ENCODE results near the gene HDAC4. TPM values are rescaled to one million over a fixed set of nuclear protein-coding genes. Genes with fewer than 3 reads are reported as not detected.

The HDAC4 gene
- total and polyA plus RNA-seq, 9 of the 15 experiments (the other 6 are each of a cell fraction or from before 2014, with no cell fraction given) = 0.11 to 20.2 (median 4.0) TPM

DNA sequence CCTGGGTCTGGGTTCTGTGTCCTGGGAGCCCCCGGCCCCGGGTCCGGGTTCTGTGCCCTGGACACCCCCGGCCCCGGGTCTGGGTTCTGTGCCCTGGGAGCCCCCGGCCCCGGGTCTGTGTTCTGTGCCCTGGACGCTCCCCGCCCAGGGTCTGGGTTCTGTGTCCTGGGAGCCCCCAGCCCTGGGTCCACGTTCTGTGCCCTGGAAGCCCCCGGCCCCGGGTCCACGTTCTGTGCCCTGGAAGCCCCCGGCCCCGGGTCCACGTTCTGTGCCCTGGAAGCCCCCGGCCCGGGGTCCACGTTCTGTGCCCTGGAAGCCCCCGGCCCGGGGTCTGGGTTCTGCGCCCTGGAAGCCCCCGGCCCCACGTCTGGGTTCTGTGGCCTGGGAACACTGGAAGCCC lies 299.0 kb downstream of the HDAC4 start:
- FAIRE-seq = no peak
- no peaks in the 10 kb centered on the region for H3K4me1 ChIP-seq (replicated peaks in 1 of 2; ENCODE audit: control insufficient read depth in 2 of 2, insufficient read depth in 2 of 2, low read length in 2 of 2)
- in situ Hi-C loops (cut with MboI) = no loop called here
- no peak overlapping the region for H3K4me2 ChIP-seq (ENCODE audit: insufficient read depth, low read length)
- H3K36me3 ChIP-seq (ENCODE audit: control insufficient read depth, insufficient read depth, low read length) = no peaks in the 10 kb centered on the region
- ChIA-PET POLR2A (interaction anchor here (0.6 kb wide), 1 partner anchor 36 kb away, joined by 3 read pairs; no protein-coding TSS in a partner anchor), CTCF (ENCODE audit: low intra/inter-chr PET ratio) (no interaction called here)
- H3K79me2 ChIP-seq (ENCODE audit: control insufficient read depth, insufficient read depth, low read length) = no peaks in the 10 kb centered on the region
- no peak overlapping the region for H3K27ac ChIP-seq (ENCODE audit: extremely low read depth, low read depth, low read length)
- no peaks in the 10 kb centered on the region for H3K27me3 ChIP-seq (ENCODE audit: control insufficient read depth in 2 of 2, insufficient read depth in 2 of 2, low read length in 2 of 2)
- intact Hi-C loops (cut with micrococcal nuclease) = no loop called here
- H2AFZ ChIP-seq (ENCODE audit: low read depth, low read length) = no peak overlapping the region
- no peaks in the 10 kb centered on the region for H4K20me1 ChIP-seq (replicated peaks; ENCODE audit: control insufficient read depth, insufficient read depth, low read length)
- H3K9me1 ChIP-seq (ENCODE audit: control insufficient read depth, insufficient read depth, low read length) = no peaks in the 10 kb centered on the region
- ATAC-seq = no peak
- H3K4me3 ChIP-seq = no peak overlapping the region
- TF ChIP-seq MXI1 (IDR thresholded peaks at IDR 0.05; ENCODE audit: low read depth, low read length) (no peak), FOXJ3 (CRISPR knock-in tag; IDR thresholded peaks at IDR 0.05) (no peak), ZNF197 (CRISPR knock-in tag; IDR thresholded peaks at IDR 0.05; ENCODE audit: low read depth) (no peak), RCOR1 (IDR thresholded peaks at IDR 0.05; ENCODE audit: borderline replicate concordance in 1 of 2, low read depth in 2 of 2, low read length in 2 of 2) (no peak), KDM5B (IDR thresholded peaks at IDR 0.05; ENCODE audit: insufficient replicate concordance, low read depth, low read length) (no peak)
- BruUV-seq (replicated peaks) = no TSS peak
- WGBS (ENCODE audit: insufficient coverage, low coverage, missing lambda C conversion rate) = 80% methylated on average over 1 of the region's 24 CpGs
- H3K9ac ChIP-seq (ENCODE audit: insufficient read depth in 1 of 2, low read depth in 2 of 2, low read length in 2 of 2) = no peak overlapping the region
- H3K9me3 ChIP-seq (replicated peaks; ENCODE audit: control insufficient read depth, insufficient read depth, low read depth, low read length) = no peaks in the 10 kb centered on the region
- no peak for DNase-seq (ENCODE audit: extremely low read depth in 1 of 4, low spot score in 3 of 4)

DNA sequence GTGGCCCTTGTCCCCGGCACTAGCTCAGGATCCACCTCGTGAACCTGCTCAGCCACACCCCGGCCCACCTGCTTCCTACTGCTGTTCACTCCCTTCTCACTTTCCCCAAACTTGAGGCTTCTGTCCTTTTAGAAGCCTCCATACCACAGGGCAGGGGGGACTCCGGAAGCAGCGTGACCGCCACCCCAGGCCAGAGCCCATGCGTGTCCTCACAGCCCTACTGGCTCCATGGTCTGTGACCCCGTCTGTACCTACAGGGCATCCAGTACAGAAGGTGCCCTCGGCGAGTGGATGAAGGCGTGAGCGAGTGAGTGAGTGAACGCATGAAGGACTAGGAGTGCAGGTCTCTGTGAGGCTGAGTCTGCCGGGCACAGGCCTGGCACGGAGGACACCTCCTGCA lies 299.7 kb downstream of the HDAC4 start:
- ChIA-PET CTCF (ENCODE audit: low intra/inter-chr PET ratio) (no interaction called here), POLR2A (no interaction called here)
- no peak overlapping the region for H3K27ac ChIP-seq (ENCODE audit: extremely low read depth, low read depth, low read length)
- H4K20me1 ChIP-seq (replicated peaks; ENCODE audit: control insufficient read depth, insufficient read depth, low read length) = no peaks in the 10 kb centered on the region
- DNase-seq (ENCODE audit: extremely low read depth in 1 of 4, low spot score in 3 of 4) = no peak
- no peak overlapping the region for H2AFZ ChIP-seq (ENCODE audit: low read depth, low read length)
- no peaks in the 10 kb centered on the region for H3K27me3 ChIP-seq (ENCODE audit: control insufficient read depth in 2 of 2, insufficient read depth in 2 of 2, low read length in 2 of 2)
- H3K9me1 ChIP-seq (ENCODE audit: control insufficient read depth, insufficient read depth, low read length) = no peaks in the 10 kb centered on the region
- WGBS (ENCODE audit: insufficient coverage, low coverage, missing lambda C conversion rate) = 90% methylated on average over 12 of the region's 15 CpGs
- no peaks in the 10 kb centered on the region for H3K4me1 ChIP-seq (replicated peaks in 1 of 2; ENCODE audit: control insufficient read depth in 2 of 2, insufficient read depth in 2 of 2, low read length in 2 of 2)
- no peak for FAIRE-seq
- in situ Hi-C loops (cut with MboI) = no loop called here
- H3K9ac ChIP-seq (ENCODE audit: insufficient read depth in 1 of 2, low read depth in 2 of 2, low read length in 2 of 2) = no peak overlapping the region
- H3K4me2 ChIP-seq (ENCODE audit: insufficient read depth, low read length) = no peak overlapping the region
- H3K36me3 ChIP-seq (ENCODE audit: control insufficient read depth, insufficient read depth, low read length) = no peaks in the 10 kb centered on the region
- H3K9me3 ChIP-seq (replicated peaks; ENCODE audit: control insufficient read depth, insufficient read depth, low read depth, low read length) = no peaks in the 10 kb centered on the region
- no TSS peak for BruUV-seq (replicated peaks)
- no peaks in the 10 kb centered on the region for H3K79me2 ChIP-seq (ENCODE audit: control insufficient read depth, insufficient read depth, low read length)
- intact Hi-C loops (cut with micrococcal nuclease) = no loop called here
- H3K4me3 ChIP-seq = no peak overlapping the region
- ATAC-seq = no peak
- TF ChIP-seq, protein P1, sequence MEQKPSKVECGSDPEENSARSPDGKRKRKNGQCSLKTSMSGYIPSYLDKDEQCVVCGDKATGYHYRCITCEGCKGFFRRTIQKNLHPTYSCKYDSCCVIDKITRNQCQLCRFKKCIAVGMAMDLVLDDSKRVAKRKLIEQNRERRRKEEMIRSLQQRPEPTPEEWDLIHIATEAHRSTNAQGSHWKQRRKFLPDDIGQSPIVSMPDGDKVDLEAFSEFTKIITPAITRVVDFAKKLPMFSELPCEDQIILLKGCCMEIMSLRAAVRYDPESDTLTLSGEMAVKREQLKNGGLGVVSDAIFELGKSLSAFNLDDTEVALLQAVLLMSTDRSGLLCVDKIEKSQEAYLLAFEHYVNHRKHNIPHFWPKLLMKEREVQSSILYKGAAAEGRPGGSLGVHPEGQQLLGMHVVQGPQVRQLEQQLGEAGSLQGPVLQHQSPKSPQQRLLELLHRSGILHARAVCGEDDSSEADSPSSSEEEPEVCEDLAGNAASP (IDR thresholded peaks at IDR 0.05) = no peak
- TF ChIP-seq MTA3 (IDR thresholded peaks at IDR 0.05; ENCODE audit: borderline replicate concordance) (no peak), KAT2B (IDR thresholded peaks at IDR 0.05; ENCODE audit: low read depth, low read length) (no peak), TCF7L2 (IDR thresholded peaks at IDR 0.05; ENCODE audit: low read depth, low read length) (no peak), SMARCA4 (IDR thresholded peaks at IDR 0.05) (no peak), ZNF311 (CRISPR knock-in tag; IDR thresholded peaks at IDR 0.05) (no peak), THRAP3 (IDR thresholded peaks at IDR 0.05; ENCODE audit: borderline replicate concordance) (no peak), ZEB2 (IDR thresholded peaks at IDR 0.05) (no peak), LEF1 (IDR thresholded peaks at IDR 0.05) (no peak), FUS (optimal IDR thresholded peaks at IDR 0.05; ENCODE audit: low read depth, low read length) (no peak)
- TF ChIP-seq, protein P2, sequence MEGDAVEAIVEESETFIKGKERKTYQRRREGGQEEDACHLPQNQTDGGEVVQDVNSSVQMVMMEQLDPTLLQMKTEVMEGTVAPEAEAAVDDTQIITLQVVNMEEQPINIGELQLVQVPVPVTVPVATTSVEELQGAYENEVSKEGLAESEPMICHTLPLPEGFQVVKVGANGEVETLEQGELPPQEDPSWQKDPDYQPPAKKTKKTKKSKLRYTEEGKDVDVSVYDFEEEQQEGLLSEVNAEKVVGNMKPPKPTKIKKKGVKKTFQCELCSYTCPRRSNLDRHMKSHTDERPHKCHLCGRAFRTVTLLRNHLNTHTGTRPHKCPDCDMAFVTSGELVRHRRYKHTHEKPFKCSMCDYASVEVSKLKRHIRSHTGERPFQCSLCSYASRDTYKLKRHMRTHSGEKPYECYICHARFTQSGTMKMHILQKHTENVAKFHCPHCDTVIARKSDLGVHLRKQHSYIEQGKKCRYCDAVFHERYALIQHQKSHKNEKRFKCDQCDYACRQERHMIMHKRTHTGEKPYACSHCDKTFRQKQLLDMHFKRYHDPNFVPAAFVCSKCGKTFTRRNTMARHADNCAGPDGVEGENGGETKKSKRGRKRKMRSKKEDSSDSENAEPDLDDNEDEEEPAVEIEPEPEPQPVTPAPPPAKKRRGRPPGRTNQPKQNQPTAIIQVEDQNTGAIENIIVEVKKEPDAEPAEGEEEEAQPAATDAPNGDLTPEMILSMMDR (IDR thresholded peaks at IDR 0.05 in 2 of 3, conservative IDR thresholded peaks at IDR 0.05 in 1 of 3; ENCODE audit: insufficient read depth in 2 of 3, low read depth in 1 of 3, low read length in 3 of 3) = no peak
